GM19023 (cell line): ENCODE measurements around the gene ADAM17.

ENCODE experiments used
- ATAC-seq: cut with Tn5 transposase; IDR thresholded peaks from one replicate; pipeline ENCODE4 v1.9.1; 2021; ENCODE audit warnings: mild to moderate bottlenecking, moderate library complexity; ENCODE audit not compliant: unreplicated experiment

The ADAM17 gene

DNA sequence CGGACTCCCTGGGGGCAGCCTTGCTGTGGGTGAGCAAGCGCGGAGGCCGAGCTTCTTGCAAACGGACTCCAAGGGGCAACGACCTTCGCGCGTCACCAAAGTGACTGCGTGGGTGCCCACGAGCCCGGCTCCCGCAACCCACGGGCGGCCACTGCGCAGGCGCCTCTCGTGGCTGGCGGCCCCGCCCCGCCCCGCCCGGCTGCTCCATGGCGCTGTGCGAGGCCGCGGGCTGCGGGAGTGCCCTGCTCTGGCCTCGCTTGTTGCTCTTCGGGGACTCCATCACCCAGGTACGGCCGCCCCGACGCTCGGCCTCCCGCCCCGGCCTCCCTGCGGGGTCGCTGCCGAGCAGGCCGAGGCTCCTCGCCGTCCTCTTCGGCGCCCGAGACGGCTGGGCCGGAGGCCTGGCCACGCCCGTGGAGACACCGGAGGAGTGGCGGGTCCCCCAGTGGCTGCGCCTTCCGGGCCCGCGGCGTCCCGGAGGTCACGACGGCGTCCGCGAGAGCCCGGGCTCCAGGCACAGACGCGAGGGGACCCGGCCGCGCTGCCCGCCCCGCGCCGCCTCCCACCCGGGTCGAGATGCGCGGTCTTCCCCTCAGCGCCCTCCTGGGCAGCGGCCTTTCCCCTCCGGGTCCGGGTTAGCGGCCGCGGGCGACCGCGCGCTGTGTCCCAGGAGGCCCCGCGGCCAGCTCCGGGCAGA, 81.1 kb downstream of the ADAM17 start, which contains the start of gene IAH1:
IAH1 (plus strand) TSS at position 191 of the 697 bp plus-strand sequence; CDS start at position 207, 16 bp downstream.
- peak; percentile 83 for ATAC-seq

DNA sequence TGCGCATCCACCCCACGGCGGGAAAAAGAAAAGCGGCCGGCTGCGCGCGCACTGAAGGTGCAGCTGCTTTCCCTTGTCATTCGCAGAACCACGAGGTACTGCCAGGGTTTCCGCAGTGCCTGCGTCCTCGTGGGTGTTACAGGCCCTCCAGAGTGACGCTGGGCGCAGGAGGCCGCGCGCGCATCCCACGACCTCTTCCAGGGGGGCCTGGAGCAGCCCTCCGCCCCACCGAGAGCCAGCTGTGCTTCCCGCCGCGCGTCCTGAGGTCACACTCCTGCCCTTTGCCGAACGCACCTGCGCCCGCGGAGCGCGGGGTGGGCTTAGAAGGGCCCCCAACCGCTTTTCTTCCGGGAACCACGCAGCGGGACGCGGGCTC, 81.7 kb downstream of the ADAM17 start:
- peak; percentile 45 for ATAC-seq

DNA sequence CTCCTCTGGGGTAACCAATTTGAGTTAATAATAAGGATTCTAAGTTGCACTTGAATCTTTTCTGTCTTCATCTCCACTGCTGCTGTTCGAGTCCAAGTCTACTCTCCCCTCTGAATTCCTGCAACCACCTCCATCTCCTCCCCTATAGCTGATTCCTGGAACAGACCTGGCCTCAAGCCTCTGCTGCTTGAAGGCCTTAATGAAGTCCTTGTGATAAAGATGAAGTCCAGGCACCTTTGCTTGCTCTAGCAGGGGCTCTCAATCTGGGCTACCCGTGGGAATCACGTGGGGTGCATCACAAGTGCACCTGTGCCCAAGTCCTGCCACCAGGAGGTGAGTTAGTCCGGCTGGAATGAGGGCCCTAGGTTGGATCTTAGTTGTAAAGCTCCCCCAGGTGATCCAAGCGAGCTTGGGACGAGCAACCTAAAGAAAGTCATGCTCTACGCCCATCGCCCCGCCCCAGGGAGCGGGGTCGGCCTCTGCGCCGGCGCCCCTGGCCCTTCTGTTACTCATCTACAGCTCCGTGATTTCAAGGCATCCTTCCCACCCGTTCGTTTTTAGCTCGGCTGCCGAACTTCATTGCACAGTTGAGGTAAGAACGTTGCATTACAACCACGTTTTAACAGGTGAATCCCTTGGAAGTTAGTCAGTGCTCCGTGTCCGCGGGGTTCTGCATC, 82.2 kb downstream of the ADAM17 start:
- peak; percentile 18 for ATAC-seq

DNA sequence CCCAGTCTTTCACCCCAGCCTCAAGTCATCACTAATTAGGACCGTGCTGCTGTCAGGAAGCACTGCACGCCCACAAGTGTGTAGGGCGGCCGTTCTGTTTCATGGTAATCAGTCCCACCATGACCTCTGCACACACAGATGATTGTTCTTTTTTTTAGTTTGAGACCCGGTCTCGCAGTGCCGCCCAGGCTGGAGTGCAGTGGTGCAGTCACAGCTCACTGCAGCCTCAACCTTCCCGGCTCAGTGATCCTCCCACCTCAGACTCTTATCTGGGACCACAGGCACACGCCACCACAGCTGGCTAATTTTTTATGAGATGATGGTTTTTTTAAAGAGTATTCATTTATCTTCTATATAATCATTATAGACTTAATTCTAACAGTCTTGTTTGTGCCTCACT, 83.1 kb downstream of the ADAM17 start:
- no peak for ATAC-seq

DNA sequence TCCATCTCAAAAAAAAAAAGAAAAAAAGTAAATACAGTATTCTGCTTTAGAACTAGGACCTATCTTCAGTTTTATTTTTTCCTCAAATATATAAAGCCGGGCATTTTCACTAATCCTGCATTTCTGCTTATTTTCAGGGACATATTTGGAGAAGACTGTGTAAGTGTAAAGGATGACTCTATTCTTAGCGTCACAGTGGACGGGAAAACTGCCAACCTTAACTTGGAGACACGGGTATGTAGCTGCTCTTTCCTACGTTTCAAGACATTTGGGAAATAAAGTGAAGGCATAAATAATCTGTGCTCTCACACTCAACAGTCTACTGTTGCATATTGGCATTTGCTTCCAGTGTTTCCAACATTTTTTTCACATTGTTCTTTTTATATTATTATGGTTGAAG, 84.4 kb downstream of the ADAM17 start:
- no peak for ATAC-seq

DNA sequence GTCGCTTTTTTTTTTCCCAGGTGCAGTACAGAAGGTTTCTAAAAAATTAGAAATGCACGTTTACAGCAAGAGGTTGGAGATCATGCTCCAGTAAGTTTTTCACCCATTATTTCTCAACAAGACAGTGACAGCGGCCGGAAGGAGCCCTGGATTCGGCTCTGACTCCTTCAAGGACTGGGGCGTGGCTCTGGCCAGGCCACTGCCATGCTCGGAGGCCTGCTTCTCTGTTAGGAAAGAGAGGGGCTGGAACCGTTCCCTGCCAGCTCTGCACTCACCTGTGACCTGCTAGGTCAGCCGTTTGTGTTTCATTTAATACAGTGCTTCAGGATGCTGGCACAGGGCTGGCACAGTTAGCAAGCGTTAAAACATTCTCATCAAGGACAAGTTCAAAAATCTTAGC, 87.9 kb downstream of the ADAM17 start:
- ATAC-seq: no peak

DNA sequence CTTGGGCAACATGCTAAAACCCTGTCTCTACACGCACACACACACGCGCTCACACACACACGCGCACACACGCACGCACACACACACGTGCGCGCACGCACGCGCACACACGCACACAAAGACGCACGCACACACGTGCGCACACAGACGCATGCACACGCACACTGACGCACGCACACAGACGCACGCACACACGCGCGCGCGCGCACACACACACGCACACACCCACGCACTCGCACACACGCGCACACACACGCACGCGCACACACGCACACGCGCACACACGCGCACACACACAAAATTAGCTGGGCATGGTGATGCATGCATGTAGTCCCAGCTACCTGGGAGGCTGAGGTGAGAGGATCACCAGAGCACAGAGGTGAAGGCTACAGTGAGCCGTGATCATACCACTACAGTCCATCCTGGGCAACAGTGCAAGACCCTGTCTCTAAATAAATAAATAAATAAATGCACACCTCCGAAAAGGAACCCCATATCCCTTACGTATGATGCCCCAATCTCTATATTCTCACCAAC, 89.4 kb downstream of the ADAM17 start:
- no peak for ATAC-seq

DNA sequence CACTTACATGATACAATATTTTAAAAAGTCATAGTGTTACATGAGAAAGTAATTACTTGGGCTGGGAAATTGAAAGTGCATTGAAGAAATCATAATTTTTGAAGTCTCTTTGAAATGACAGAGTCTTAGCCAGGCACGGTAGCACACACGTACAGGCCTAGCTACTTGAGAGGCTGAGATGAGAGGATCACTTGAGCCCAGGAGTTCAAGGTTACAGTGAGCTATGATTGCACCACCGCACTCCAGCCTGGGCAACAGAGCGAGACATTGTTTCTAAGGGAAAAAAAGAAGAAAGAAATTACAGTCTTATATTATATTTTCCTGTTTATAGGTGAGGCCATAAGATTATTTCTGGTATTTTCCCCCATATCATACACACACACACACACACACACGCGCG, 90.5 kb downstream of the ADAM17 start:
- no peak for ATAC-seq

DNA sequence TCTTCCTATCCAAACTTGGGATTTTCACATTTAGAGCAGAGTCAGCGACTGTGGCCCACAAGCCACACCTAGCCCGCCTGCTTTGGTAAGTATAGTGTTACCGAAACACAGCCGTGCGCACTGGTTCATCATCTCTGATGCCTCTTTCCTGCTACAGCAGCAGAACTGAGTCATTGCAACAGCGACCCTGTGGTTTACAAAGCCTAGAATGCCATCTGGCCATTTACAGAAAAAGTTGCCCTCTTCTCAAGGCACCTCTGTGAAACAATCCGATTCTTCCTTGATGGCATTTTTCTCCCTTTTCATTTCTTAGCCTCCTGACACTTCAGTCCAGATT, 92.0 kb downstream of the ADAM17 start:
- ATAC-seq: no peak

DNA sequence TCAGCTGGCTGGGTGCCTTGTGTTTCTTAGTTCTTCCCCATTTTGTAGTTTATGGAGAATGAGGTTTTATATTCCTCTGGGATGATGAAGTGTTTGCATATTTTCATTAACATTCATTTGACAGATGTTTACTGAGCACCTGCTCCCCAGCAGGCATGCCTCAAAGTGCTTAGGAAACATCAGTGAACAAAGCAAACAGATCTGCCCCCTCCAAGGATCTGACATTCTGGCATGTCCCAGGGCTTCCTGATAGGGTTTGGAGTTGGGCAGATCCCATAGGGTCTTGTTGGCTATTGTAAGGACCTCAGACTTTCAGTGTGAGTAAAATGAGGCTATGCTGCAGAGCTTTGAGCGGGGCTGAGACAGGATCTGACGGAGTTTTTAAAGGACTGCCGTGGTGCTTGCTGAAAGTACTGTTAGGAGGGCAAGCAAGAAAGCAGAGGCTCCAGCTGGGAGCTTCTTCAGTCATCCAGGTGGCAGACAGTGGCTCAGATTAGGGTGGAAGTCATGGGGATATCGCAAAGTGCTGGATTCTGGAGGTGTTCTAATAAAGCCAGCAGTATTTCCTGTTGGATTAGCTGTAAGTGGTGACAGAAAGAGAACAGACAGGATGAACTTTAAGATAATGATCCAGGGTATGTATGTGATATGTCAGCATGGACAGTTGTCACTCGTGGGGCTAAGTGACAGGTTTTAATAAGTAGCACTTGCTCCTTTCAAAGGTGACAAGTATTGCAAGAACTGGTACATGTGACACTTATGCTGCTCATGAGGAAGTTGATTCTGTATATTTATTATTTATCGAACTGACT, 92.5 kb downstream of the ADAM17 start:
- no peak for ATAC-seq

DNA sequence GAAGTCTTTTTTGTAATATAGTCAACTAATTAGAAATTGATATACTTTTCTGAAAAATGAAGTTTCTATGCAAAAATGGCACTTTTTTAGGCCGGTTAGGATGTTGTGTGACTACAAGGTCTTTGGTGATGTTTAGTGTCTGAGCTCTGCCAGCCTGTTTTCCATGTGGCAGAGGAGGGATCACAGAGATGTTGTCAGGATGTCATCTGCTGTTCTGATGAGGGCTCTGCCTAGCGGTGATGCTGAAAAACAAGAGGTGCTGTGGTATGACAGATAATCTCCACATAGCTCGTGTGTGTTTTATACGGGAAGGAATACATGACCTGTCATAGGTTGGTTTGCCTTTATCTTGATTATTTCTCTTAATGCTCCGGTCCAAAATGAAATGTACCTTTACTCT, 93.3 kb downstream of the ADAM17 start:
- no peak for ATAC-seq

DNA sequence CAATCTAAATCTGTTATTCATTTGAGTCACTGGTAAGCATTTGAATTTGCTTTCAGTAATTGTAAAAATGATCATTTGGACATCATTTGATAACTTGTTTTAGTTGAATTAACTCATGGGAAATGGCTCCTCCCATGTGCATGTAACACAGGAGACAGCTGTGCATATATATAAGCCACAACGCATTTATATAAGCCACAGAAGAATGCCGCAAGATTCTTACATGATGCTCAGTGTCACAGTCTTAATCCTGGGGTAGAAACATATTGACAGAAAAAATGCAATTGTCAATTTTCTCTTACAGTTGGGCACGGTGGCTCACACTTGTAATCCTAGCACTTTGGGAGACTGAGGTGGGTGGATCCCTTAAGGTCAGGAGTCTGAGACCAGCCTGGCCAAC, 94.6 kb downstream of the ADAM17 start:
- ATAC-seq: no peak

DNA sequence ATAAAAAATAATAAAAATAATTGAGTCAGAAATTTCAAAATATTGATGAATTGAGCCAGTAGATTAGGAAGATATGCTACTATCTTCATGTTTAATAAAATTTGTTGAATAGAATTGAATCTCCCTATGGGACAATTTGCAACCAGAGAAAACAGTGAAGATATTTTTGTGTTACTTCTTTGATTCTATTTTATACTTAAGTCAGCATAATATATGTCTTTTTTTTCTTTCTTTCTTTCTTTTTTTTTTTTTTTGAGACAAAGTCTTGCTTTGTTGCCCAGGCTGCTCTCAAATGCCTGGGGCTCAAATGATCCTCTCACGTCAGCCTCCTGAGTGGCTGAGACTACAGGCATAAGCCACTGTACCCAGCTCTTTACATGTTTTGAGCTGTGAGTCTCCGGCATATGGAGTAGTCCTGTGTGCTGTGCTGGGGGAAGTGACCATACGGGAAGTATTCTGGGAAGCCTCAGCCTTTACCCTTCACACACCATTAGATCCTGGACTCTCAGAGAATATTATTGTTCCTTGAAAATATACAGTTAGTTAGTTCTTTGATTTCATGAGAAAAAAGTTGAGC, 95.1 kb downstream of the ADAM17 start:
- ATAC-seq: no peak

DNA sequence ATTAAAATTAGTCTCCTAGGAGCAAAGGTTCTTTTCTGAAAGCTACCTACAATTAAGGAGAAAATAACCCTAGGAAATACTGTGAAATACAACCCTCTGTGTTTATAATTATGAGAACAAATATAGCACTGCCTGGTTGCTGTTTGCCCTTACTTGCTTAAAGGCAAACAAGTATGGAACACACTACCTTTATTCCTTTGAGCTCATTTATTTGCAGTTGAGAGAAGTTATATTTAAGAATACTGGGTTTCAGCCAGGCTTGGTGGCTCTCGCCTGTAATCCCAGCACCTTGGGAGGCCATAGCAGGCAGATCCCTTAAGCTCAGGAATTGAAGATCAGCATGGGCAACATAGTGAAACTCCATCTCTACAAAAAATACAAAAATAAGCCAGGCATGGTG, 104.4 kb downstream of the ADAM17 start:
- ATAC-seq: no peak

DNA sequence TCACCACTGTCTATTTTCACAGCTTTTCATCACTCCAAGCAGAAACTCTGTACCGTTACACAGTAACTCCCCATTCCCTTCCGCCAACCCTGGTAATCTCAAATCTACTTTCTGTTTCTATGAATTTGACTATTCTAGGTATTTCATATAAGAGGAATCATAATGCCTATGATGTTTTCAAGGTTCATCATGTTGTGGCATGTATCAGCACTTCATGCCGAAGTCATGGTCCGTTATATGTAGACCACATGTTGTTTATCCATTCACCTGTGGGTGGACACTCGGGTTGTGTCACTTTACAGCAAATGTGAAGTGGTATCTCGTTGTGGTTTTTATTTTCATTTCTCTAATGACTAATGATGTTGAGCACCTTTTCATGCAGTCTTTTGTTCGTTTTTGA, 110.5 kb downstream of the ADAM17 start:
- no peak for ATAC-seq

DNA sequence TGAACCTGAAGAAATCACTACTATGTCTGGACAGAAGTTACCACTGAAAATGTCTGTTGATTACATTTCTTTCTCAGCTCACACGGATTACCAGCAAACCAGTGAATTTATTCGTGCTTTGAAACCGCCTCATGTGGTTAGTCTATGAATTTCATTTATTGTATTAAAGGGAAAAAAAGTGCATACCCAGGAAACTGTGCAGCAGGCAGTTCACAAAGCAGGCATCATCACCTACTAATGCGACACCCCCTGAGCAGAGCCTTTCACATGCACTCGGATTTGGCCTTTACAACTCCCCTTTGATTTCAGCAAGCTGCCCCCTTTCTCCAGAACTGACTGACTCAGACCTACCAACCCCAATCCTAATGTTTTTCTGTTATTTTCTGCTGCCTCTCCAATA, 112.1 kb downstream of the ADAM17 start:
- ATAC-seq: no peak

DNA sequence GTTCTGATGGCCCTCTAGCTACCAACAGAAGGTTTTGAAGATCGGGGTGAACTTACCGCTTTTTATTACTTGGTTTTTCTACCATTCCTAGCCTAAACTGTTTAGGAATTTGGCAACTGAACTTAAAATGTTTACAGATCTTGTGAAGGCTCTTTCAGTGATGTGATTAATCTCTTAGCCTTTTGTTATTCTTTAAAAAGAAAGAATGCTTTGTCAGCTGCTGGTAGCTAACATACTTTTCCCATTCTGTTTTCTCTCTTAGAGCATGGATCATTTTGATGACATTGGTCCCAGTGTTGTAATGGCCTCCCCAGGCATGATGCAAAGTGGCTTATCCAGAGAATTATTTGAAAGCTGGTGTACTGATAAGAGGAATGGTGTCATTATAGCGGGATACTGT, 114.1 kb downstream of the ADAM17 start:
- no peak for ATAC-seq

DNA sequence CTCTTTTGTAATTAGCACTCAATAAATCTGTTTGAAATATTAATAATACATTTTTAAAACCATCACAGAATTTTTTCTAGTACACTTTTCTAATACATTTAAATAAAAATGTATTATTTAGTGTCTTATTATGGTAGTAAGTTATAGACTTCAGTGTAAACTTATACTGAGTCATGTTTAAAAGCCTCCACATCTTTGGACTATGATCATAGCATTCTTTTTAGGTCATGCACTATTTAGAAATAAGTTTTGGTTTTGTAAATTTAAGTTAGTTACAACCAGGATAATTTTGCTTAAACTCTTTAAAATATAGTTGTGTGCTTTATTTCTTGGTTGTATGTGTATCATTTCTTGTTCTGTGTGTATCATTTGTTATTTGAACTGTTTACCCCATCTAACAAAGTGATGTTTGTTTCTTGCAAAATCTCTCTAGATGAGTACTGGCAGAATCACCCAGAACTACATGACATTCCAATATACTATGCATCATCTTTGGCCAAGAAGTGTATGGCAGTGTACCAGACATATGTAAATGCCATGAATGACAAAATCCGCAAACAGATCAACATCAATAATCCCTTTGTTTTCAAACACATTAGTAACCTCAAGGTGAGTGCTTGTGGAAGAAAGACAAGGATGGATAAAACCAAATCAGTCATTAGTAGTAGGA, 115.4 kb downstream of the ADAM17 start:
- ATAC-seq: no peak

DNA sequence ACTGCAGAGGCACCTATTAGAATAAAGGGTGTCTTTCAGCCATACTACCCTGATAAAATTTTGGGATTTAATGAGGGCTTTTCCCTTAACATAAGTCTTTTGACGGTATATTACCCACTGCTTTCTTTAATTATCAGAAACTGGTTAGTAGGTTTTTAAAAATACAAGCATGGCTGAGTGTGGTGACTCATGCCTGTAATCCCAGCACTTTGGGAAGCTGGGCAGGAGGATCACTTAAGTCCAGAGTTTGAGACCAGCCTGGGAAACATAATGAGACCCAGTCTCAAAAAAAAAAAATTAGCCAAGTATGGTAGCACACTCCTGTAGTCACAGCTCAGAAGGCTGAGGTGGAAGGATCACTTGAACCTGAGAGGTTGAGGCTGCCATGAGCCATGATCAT, 116.1 kb downstream of the ADAM17 start:
- ATAC-seq: no peak
